Endothelial cell of umbilical vein (primary cell): ENCODE measurements around the gene USH2A. TPM values are rescaled to one million over a fixed set of nuclear protein-coding genes. Genes with fewer than 3 reads are reported as not detected.

Source experiments
- BruUV-seq: library from RNA; stranded (reverse); fragments of 400-500 nt; replicated peaks from 2 replicates; lab custom pipeline; 2021; lab: Mats Ljungman, UMichigan
- CTCF ChIA-PET: fragments of 300-600, 350-600 bp; sonication (Branson Sonifier 250); formaldehyde crosslinking; loops from one replicate; lab custom pipeline; 2021; ENCODE audit warnings: antibody characterized with exemption, inconsistent platforms; lab: Charles Lee
- POLR2A ChIA-PET: fragments of 300-600, 350-600 bp; sonication (Branson Sonifier 250); formaldehyde crosslinking; loops from one replicate; lab custom pipeline; 2021; ENCODE audit warnings: antibody characterized with exemption, inconsistent platforms; lab: Charles Lee
- DNase-seq: peaks from one replicate; pipeline ENCODE4 v3.0.0-alpha.2; 2011; ENCODE audit warnings: low read depth, low spot score
- FAIRE-seq: peaks from 2 replicates; lab custom pipeline; 2011; peaks lifted over from hg19 to GRCh38; lab: Jason Lieb, UNC
- H2AFZ ChIP-seq: 2 replicates; pipeline ENCODE4 v1.6.0; 2012; ENCODE audit warnings: low read depth, low read length, control low read depth, inconsistent platforms
- H3K27ac ChIP-seq: 2 replicates; pipeline ENCODE4 v1.5.1; 2011; ENCODE audit warnings: low read depth, mild to moderate bottlenecking, control low read depth, low read length, moderate library complexity; ENCODE audit not compliant: insufficient read depth
- H3K27me3 ChIP-seq, 2 experiments: 2 replicates each; pipeline versions ENCODE4 v1.6.0 to v1.6.1; 2011; ENCODE audit warnings: low read length in 2 of 2, mixed read lengths in 1 of 2; ENCODE audit not compliant: control insufficient read depth in 2 of 2, insufficient read depth in 2 of 2
- H3K36me3 ChIP-seq, 2 experiments: 2 replicates in 1 of 2; 3 replicates in 1 of 2; pipeline ENCODE4 v1.5.1; 2011; ENCODE audit warnings: low read length in 2 of 2, mild to moderate bottlenecking in 1 of 2, moderate library complexity in 1 of 2; ENCODE audit not compliant: control insufficient read depth in 2 of 2, insufficient read depth in 2 of 2; ENCODE audit errors: extremely low read depth in 1 of 2
- H3K4me1 ChIP-seq: 3 replicates; pipeline ENCODE4 v1.5.1; 2011; ENCODE audit warnings: mild to moderate bottlenecking, low read length; ENCODE audit not compliant: control insufficient read depth, insufficient read depth; ENCODE audit errors: extremely low read depth
- H3K4me2 ChIP-seq: 2 replicates; pipeline ENCODE4 v1.6.1; 2011; ENCODE audit warnings: low read length, control low read depth, mixed read lengths; ENCODE audit not compliant: insufficient read depth
- H3K4me3 ChIP-seq, 3 experiments: fragments of 200-600 bp in 1 of 3; sonication (generic), shearing (Covaris generic) in 1 of 3; replicated peaks in 1 of 3; 2 replicates each; pipeline ENCODE4 v1.5.1; 2011 to 2016; ENCODE audit warnings: control low read depth in 3 of 3, low read length in 3 of 3, mild to moderate bottlenecking in 2 of 3, inconsistent platforms in 1 of 3, low read depth in 1 of 3, moderate library complexity in 1 of 3; ENCODE audit not compliant: insufficient read depth in 1 of 3
- H3K79me2 ChIP-seq: 2 replicates; pipeline ENCODE4 v1.6.0; 2012; ENCODE audit warnings: low read length, inconsistent platforms; ENCODE audit not compliant: control insufficient read depth, insufficient read depth
- H3K9ac ChIP-seq: replicated peaks from 2 replicates; pipeline ENCODE3; 2011; ENCODE audit warnings: low read length, control low read depth; ENCODE audit not compliant: insufficient read depth; ENCODE audit errors: extremely low read depth
- H3K9me1 ChIP-seq: replicated peaks from 3 replicates; pipeline ENCODE4 v1.6.0; 2011; ENCODE audit warnings: mild to moderate bottlenecking, low read length; ENCODE audit not compliant: control insufficient read depth, insufficient read depth; ENCODE audit errors: extremely low read depth
- H3K9me3 ChIP-seq: replicated peaks from 2 replicates; pipeline ENCODE4 v1.5.1; 2012; ENCODE audit warnings: low read length, inconsistent platforms; ENCODE audit not compliant: control insufficient read depth, insufficient read depth
- H4K20me1 ChIP-seq: replicated peaks from 2 replicates; pipeline ENCODE3; 2011; ENCODE audit warnings: mild to moderate bottlenecking, low read length; ENCODE audit not compliant: control insufficient read depth, insufficient read depth; ENCODE audit errors: extremely low read depth
- EZH2 ChIP-seq: IDR thresholded peaks from 2 replicates; pipeline ENCODE4 v1.6.1; 2012; ENCODE audit warnings: borderline replicate concordance, low read depth, mild to moderate bottlenecking, moderate library complexity, low read length, inconsistent platforms; ENCODE audit not compliant: severe bottlenecking
- FOS ChIP-seq: IDR thresholded peaks from 2 replicates; pipeline ENCODE4 v1.6.1; 2011; ENCODE audit warnings: mild to moderate bottlenecking, low read length, moderate library complexity, borderline replicate concordance; ENCODE audit not compliant: insufficient read depth
- GATA2 ChIP-seq: IDR thresholded peaks from 2 replicates; pipeline ENCODE4 v1.7.0; 2011; ENCODE audit warnings: low read depth, mild to moderate bottlenecking, moderate library complexity, mixed read lengths, low read length; ENCODE audit not compliant: insufficient read length, insufficient read depth
- JUN ChIP-seq: IDR thresholded peaks from 2 replicates; pipeline ENCODE4 v1.6.1; 2011; ENCODE audit warnings: borderline replicate concordance, low read depth; ENCODE audit not compliant: insufficient read length, insufficient read depth
- MYC ChIP-seq: IDR thresholded peaks from one replicate; pipeline ENCODE4 v1.6.1; 2011; ENCODE audit warnings: mild to moderate bottlenecking, low read depth, low read length
- POLR2A ChIP-seq: IDR thresholded peaks from 2 replicates; pipeline ENCODE4 v1.6.1; 2012; ENCODE audit warnings: low read depth, mild to moderate bottlenecking, control low read depth, low read length
- POLR2AphosphoS5 ChIP-seq: IDR thresholded peaks from 2 replicates; pipeline ENCODE4 v1.6.1; 2012; ENCODE audit warnings: low read depth, mild to moderate bottlenecking, control low read depth, low read length, moderate library complexity; ENCODE audit not compliant: insufficient read depth
- dilution Hi-C: fragments of 300-500 bp; cut with MboI; formaldehyde crosslinking; loops from one replicate; pipeline ENCODE4 v1.15.0; 2019; ENCODE audit warnings: low sequenced_read_pairs; ENCODE audit not compliant: extremely low pct_ligation_motif_present
- intact Hi-C: fragments of 100-400 bp; cut with micrococcal nuclease; formaldehyde crosslinking; loops from one replicate; pipeline ENCODE4 v1.10.0; 2022
- polyA plus RNA-seq, 4 experiments: library from polyadenylated mRNA; depleted of rRNA in 3 of 4; stranded (reverse) in 3 of 4; unstranded in 1 of 4; fragments of >200 nt; gene quantifications; 2 replicates each; pipeline versions ENCODE4 v1.2.1 to v1.2.3, GENCODE V29; 2011 to 2012; ENCODE audit warnings: missing spikeins in 1 of 4
- total RNA-seq: library from RNA; stranded (reverse); gene quantifications from 2 replicates; pipeline ENCODE4 v1.2.3, GENCODE V29; 2021
- TF ChIP-seq, protein P1 (sequence below), 2 donors: IDR thresholded peaks; 1 replicate in 1 of 2; 2 replicates in 1 of 2; pipeline ENCODE4 v1.5.1; 2011; ENCODE audit warnings: low read length in 2 of 2, mild to moderate bottlenecking in 2 of 2, moderate library complexity in 2 of 2, control low read depth in 1 of 2, inconsistent platforms in 1 of 2, low read depth in 1 of 2; ENCODE audit not compliant: insufficient read depth in 1 of 2; ENCODE audit errors: extremely low read depth in 1 of 2
- TF ChIP-seq, protein P2 (sequence below): IDR thresholded peaks from 2 replicates; pipeline ENCODE4 v1.6.1; 2011; ENCODE audit not compliant: insufficient read depth, insufficient read length

The USH2A gene
- total and polyA plus RNA-seq, 2 donors (not counting 3 experiments of a cell fraction or from before 2014, with no cell fraction given), result not detected

DNA sequence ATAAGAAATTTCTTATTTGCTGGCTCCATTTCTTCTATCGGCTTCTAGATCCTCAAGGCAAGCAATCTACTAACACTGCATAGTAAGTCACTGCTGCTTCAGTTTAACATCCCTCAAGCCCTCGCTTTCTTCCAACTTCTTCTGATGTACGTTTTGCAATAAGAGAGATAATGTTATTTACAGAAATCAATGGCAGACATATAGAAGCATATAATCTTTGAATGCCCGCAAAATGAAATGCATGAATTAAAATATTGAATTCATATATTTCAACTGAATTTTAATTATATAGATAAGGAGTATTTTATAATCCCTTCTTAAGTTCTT is 712.4 kb downstream of the USH2A start:
- H3K36me3 ChIP-seq, result no peaks in the 10 kb centered on the region
- dilution Hi-C loops, result no loop called here
- H3K9ac ChIP-seq, result no peak overlapping the region
- no peaks in the 10 kb centered on the region for H3K9me3 ChIP-seq
- TF ChIP-seq MYC, result no peak
- no peak for TF ChIP-seq JUN
- no peak for TF ChIP-seq POLR2AphosphoS5
- no peak for TF ChIP-seq POLR2A
- TF ChIP-seq, protein P1, sequence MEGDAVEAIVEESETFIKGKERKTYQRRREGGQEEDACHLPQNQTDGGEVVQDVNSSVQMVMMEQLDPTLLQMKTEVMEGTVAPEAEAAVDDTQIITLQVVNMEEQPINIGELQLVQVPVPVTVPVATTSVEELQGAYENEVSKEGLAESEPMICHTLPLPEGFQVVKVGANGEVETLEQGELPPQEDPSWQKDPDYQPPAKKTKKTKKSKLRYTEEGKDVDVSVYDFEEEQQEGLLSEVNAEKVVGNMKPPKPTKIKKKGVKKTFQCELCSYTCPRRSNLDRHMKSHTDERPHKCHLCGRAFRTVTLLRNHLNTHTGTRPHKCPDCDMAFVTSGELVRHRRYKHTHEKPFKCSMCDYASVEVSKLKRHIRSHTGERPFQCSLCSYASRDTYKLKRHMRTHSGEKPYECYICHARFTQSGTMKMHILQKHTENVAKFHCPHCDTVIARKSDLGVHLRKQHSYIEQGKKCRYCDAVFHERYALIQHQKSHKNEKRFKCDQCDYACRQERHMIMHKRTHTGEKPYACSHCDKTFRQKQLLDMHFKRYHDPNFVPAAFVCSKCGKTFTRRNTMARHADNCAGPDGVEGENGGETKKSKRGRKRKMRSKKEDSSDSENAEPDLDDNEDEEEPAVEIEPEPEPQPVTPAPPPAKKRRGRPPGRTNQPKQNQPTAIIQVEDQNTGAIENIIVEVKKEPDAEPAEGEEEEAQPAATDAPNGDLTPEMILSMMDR (IDR thresholded peaks at IDR 0.05; ENCODE audit: extremely low read depth in 1 of 2, insufficient read depth in 1 of 2, low read depth in 1 of 2, low read length in 2 of 2), result no peak
- TF ChIP-seq FOS, result no peak
- no peak for TF ChIP-seq GATA2
- TF ChIP-seq, protein P2, sequence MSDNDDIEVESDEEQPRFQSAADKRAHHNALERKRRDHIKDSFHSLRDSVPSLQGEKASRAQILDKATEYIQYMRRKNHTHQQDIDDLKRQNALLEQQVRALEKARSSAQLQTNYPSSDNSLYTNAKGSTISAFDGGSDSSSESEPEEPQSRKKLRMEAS, result no peak
- no peak for TF ChIP-seq EZH2
- H3K4me1 ChIP-seq, result no peaks in the 10 kb centered on the region
- no peak overlapping the region for H3K4me3 ChIP-seq
- no peaks in the 10 kb centered on the region for H4K20me1 ChIP-seq
- no peak for FAIRE-seq
- no peak for DNase-seq
- H3K27me3 ChIP-seq, result no peaks in the 10 kb centered on the region
- BruUV-seq, result no TSS peak
- no peaks in the 10 kb centered on the region for H3K9me1 ChIP-seq
- no peak overlapping the region for H3K4me2 ChIP-seq
- H3K79me2 ChIP-seq, result no peaks in the 10 kb centered on the region
- ChIA-PET CTCF (interaction anchor here (1.0 to 1.1 kb wide), 2 partner anchors 15 to 1949 kb away, joined by 3 read pairs; no protein-coding TSS in a partner anchor), POLR2A (no interaction called here)
- intact Hi-C loops, result loop anchor here (10.0 kb wide), 1 partner anchor 1954 kb away; no protein-coding TSS in a partner anchor
- no peak overlapping the region for H2AFZ ChIP-seq
- H3K27ac ChIP-seq, result no peak overlapping the region
